Measurements from ENCODE around the gene DEK.

DNA sequence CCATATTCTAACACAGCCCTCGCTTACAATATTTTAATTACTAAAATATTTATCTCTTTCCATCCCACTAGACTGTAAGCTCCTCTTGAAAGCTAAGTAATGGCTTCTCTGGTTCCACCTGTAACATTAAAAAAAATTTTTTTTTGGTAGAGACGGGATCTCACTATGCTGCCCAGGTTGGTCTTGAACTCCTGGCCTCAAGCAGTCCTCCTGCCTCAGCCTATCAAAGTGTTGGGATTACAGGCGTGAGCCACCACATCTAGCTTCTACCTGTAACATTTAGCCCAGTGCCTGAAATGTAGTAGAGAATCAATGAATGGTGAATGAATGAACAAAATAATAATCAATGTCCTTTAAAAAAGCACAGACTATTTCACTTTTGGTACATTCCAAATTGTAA is 28.8 kb downstream of the DEK start:
- TF ChIP-seq, protein P1, sequence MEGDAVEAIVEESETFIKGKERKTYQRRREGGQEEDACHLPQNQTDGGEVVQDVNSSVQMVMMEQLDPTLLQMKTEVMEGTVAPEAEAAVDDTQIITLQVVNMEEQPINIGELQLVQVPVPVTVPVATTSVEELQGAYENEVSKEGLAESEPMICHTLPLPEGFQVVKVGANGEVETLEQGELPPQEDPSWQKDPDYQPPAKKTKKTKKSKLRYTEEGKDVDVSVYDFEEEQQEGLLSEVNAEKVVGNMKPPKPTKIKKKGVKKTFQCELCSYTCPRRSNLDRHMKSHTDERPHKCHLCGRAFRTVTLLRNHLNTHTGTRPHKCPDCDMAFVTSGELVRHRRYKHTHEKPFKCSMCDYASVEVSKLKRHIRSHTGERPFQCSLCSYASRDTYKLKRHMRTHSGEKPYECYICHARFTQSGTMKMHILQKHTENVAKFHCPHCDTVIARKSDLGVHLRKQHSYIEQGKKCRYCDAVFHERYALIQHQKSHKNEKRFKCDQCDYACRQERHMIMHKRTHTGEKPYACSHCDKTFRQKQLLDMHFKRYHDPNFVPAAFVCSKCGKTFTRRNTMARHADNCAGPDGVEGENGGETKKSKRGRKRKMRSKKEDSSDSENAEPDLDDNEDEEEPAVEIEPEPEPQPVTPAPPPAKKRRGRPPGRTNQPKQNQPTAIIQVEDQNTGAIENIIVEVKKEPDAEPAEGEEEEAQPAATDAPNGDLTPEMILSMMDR (IDR thresholded peaks at IDR 0.05), result no peak
- TF ChIP-seq POLR2A (IDR thresholded peaks at IDR 0.05), result no peak
